Activated naive CD8-positive, alpha-beta T cell treated with anti-CD3 and anti-CD28 coated beads, Interleukin-2, amount 10 ng/mL, durations not matched to agents 7 days and 5 days (primary cell): ENCODE results near the gene LRRK1. TPM values are rescaled to one million over a fixed set of nuclear protein-coding genes. Genes with fewer than 3 reads are reported as not detected.

ENCODE experiments used
- ATAC-seq: fragments of 150-1000 bp; cut with Tn5 transposase; one replicate; pipeline ENCODE4 v1.10.0; 2021; ENCODE audit warnings: low read depth, moderate library complexity
- POLR2A ChIA-PET: fragments of 350-600 bp; sonication (Branson Sonifier 250); formaldehyde crosslinking; loops from one replicate; lab custom pipeline; 2021; ENCODE audit warnings: antibody characterized with exemption; lab: Charles Lee
- DNase-seq: peaks from one replicate; pipeline ENCODE4 v3.0.0; 2021
- H3K27ac Mint-ChIP-seq: one replicate; pipeline ENCODE4 v1.8.0; 2022; ENCODE audit warnings: mild to moderate bottlenecking, mixed read lengths
- H3K27me3 Mint-ChIP-seq: one replicate; pipeline ENCODE4 v1.8.0; 2022; ENCODE audit warnings: mild to moderate bottlenecking, moderate library complexity, mixed read lengths
- H3K36me3 Mint-ChIP-seq: one replicate; pipeline ENCODE4 v1.8.0; 2021; ENCODE audit warnings: mild to moderate bottlenecking, mixed read lengths
- H3K4me1 Mint-ChIP-seq: one replicate; pipeline ENCODE4 v1.8.0; 2021; ENCODE audit warnings: mixed read lengths
- H3K4me3 Mint-ChIP-seq: one replicate; pipeline ENCODE4 v1.8.0; 2022; ENCODE audit warnings: mild to moderate bottlenecking, moderate library complexity, mixed read lengths
- H3K9me3 Mint-ChIP-seq: one replicate; pipeline ENCODE4 v1.8.0; 2021; ENCODE audit warnings: mixed read lengths
- total RNA-seq, 2 experiments: library from RNA; stranded (reverse); gene quantifications; one replicate each; pipeline ENCODE4 v1.2.3, GENCODE V29; 2021

LRRK1 gene
- total RNA-seq, 2 experiments from 2014 or later, result 0.48 to 0.97 TPM

DNA sequence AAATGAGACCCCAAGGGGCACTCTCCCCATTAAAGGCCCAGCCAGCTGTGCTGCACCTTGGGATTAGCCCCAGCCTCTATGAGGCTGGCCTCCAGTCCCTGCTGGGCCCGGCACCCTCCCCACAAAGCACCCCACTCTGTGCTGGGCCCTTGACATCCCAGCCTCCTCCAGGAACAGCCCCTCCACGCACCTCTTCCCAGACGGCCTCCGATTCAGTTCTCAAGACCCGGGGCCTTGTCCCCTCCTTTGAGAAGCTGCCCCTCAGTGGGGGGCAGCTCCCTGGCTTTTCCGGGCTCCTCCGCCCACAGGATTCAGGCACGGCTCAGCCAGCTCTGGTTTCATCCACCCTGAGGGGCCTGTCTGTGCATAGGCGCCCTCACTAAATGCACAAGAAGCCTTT is 144.1 kb downstream of the LRRK1 start:
- no peaks in the 10 kb centered on the region for H3K4me1 Mint-ChIP-seq
- no peak overlapping the region for H3K4me3 Mint-ChIP-seq
- DNase-seq, result no peak
- no peaks in the 10 kb centered on the region for H3K36me3 Mint-ChIP-seq
- no peak overlapping the region for H3K27ac Mint-ChIP-seq
- no peaks in the 10 kb centered on the region for H3K9me3 Mint-ChIP-seq
- ATAC-seq, result no peak
- H3K27me3 Mint-ChIP-seq, result no peaks in the 10 kb centered on the region
- POLR2A ChIA-PET, result no interaction called here

DNA sequence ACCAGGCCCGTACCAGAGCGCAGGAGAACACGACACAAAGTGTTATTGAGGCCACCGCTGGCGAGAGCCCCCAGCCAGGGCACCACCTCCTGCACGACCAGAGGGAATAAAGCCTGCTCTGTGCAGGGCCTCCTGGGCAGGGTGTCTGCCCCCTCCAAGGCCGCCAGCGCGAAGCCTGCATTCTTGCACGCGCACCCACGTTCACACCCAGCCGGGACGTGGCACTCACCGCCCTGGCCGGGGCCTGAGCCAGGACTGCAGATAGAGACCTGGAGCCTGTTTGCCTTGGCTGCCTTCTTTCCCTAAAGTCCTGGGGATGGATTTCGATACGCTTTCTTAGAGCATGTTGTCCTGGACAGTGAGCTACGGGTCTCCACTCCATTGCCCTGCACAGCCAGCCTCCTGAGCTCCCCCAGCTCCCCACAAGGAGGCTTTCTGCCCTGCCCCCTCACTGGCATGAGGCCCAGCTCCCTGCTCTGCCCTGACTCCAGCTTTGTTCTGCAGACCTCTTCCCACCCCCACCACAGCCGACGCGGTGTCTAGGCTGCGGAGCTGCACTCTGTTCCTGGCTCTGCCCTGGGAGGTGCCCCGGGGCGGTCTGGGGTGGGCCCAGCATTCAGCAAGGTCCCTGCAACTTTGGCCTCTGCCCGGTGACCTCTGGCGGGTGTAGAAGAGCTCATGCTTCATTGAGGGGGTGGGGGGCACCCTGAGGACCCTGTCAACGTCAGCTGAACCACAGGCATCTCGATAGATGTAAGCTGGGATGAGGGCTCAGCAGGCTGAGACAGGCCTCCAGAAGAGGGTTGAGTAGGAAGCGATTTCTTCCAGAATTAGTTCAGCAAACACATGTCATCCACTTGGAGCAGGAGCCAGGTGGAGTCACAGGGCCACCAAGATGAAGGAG is 145.0 kb downstream of the LRRK1 start:
- H3K9me3 Mint-ChIP-seq, result no peaks in the 10 kb centered on the region
- no peak for DNase-seq
- ATAC-seq, result no peak
- no peak overlapping the region for H3K4me3 Mint-ChIP-seq
- H3K27me3 Mint-ChIP-seq, result no peaks in the 10 kb centered on the region
- no peaks in the 10 kb centered on the region for H3K36me3 Mint-ChIP-seq
- H3K4me1 Mint-ChIP-seq, result no peaks in the 10 kb centered on the region
- no peak overlapping the region for H3K27ac Mint-ChIP-seq
- POLR2A ChIA-PET, result no interaction called here

DNA sequence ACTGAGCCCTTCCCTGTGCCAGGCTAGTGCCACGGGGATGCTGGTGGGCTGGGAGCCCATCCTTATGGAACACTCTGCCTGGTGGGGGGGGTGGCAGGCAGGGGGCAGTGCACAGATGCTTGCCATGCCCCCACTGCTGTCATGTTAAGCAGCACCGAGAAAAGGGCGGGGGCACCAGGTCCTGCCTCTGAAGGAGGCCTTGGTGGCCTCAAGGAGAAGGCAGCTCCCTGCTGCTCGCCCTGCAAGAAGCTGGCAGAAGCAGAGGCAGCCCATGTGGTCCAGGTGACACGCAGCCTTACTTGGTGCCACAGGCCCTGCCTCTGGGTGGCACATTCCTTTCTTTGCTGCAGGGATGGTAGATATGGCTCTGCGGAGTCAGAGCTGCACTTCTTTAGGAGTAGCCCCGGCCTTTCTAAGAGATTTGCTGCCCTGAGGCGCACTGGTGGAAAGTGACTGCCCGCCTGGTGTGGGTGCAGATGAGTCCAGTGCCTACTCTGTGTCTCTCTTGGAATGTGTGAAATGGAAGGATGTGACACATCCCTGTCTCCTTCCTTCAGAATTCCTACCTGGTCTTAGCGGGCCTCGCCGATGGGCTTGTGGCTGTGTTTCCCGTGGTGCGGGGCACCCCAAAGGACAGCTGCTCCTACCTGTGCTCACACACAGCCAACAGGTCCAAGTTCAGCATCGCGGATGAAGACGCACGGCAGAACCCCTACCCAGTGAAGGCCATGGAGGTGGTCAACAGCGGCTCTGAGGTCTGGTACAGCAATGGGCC is 145.8 kb downstream of the LRRK1 start:
- POLR2A ChIA-PET, result no interaction called here
- DNase-seq (no peak), ATAC-seq (no peak)
- Mint-ChIP-seq H3K27me3 (no peaks in the 10 kb centered on the region), H3K4me3 (no peak overlapping the region), H3K36me3 (no peaks in the 10 kb centered on the region), H3K4me1 (no peaks in the 10 kb centered on the region), H3K9me3 (no peaks in the 10 kb centered on the region), H3K27ac (no peak overlapping the region)

DNA sequence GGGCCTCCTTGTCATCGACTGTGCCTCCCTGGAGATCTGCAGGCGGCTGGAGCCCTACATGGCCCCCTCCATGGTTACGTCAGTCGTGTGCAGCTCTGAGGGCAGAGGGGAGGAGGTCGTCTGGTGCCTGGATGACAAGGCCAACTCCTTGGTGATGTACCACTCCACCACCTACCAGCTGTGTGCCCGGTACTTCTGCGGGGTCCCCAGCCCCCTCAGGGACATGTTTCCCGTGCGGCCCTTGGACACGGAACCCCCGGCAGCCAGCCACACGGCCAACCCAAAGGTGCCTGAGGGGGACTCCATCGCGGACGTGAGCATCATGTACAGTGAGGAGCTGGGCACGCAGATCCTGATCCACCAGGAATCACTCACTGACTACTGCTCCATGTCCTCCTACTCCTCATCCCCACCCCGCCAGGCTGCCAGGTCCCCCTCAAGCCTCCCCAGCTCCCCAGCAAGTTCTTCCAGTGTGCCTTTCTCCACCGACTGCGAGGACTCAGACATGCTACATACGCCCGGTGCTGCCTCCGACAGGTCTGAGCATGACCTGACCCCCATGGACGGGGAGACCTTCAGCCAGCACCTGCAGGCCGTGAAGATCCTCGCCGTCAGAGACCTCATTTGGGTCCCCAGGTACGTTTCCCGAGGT is 146.5 kb downstream of the LRRK1 start:
- DNase-seq (no peak), ATAC-seq (no peak)
- Mint-ChIP-seq H3K27me3 (no peaks in the 10 kb centered on the region), H3K4me3 (no peak overlapping the region), H3K36me3 (no peaks in the 10 kb centered on the region), H3K27ac (no peak overlapping the region), H3K4me1 (peaks cover 5% of the 10 kb centered on the region), H3K9me3 (no peaks in the 10 kb centered on the region)
- POLR2A ChIA-PET, result no interaction called here

DNA sequence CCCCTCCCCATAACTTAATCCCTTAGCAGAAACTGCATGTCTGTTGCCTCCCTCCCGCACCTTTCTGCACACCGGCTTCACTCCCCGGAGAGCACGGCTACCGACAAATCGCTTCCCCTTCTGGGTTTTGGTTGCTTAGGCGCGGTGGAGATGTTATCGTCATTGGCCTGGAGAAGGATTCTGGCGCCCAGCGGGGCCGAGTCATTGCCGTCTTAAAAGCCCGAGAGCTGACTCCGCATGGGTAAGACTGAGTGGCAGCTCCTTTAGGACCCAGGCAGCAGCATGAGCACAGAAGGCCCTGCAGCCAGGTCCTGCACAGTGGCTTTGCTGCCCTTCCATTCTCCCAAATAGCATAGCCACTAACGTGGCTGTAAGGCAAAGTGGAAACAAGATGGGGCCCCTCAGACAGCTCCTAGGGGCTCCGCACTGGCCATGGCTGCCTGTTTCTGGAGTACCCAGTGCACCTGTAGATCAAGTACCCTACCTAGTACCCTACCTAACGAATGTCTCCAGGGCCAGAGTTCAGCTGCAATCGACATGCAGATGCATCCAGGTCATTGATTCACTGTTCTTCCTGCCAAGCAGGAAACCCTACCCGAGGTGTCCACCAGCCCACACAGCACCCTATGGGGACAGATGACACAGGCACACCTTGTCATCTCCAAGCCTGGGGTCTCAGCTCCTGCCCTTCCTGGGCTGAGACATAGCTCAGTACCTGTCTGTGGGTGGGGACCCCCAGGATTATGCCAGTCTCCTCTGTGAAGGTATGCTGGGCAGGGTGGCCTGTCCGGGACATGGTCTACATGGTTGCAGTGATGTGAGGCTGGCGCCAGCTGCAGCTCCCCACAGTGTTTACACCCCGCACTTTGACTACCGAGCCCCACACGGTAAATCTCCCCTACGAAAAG is 147.6 kb downstream of the LRRK1 start:
- no peak overlapping the region for H3K4me3 Mint-ChIP-seq
- no peaks in the 10 kb centered on the region for H3K27me3 Mint-ChIP-seq
- no peak for ATAC-seq
- no peaks in the 10 kb centered on the region for H3K36me3 Mint-ChIP-seq
- no peak for DNase-seq
- POLR2A ChIA-PET, result no interaction called here
- no peaks in the 10 kb centered on the region for H3K9me3 Mint-ChIP-seq
- peaks cover 9% of the 10 kb centered on the region for H3K4me1 Mint-ChIP-seq
- no peak overlapping the region for H3K27ac Mint-ChIP-seq

DNA sequence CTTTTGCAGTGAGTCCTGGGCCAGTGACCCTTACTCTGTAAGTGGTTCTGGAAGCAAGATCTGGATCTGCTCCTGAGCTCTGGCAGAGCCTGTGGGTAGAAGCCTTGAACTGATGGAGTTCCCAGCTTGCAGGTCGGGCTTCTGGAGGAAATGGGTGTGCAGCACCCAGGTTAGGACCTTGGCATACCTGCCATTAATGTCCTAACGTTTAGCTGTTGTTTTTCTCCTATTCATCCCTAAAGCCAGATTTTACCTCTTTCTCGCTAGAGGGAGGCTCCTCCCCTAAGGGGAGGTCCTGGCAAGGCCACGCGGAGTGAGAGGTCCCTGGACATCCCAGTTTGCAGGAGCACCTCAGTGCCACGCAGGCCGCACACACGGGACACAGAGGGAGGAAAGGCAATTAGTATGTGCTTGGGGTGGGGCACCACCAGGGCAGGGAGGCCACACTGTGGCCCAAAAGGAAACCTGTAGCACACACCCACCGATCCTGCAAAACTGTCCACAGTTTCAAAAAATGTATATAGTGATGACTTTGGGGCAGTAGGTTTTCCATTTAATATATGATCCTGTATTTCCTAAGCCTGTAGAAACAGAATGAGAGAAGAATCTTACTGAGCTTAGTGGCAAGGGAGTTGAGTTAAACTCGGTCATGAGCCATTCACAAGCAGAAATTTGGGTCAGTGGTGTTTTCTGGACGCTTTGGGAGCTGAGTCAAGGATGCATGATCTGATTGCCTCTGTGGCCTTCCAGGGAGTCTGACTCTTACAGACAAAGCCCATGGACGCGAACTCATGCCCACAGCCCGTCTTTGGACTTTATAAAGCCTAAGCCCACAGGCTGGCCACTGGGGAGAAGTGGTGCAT is 148.7 kb downstream of the LRRK1 start:
- H3K27ac Mint-ChIP-seq, result no peak overlapping the region
- H3K9me3 Mint-ChIP-seq, result no peaks in the 10 kb centered on the region
- POLR2A ChIA-PET, result no interaction called here
- no peaks in the 10 kb centered on the region for H3K27me3 Mint-ChIP-seq
- DNase-seq (no peak), ATAC-seq (no peak)
- H3K4me3 Mint-ChIP-seq, result no peak overlapping the region
- H3K4me1 Mint-ChIP-seq, result peaks cover 9% of the 10 kb centered on the region
- no peaks in the 10 kb centered on the region for H3K36me3 Mint-ChIP-seq

DNA sequence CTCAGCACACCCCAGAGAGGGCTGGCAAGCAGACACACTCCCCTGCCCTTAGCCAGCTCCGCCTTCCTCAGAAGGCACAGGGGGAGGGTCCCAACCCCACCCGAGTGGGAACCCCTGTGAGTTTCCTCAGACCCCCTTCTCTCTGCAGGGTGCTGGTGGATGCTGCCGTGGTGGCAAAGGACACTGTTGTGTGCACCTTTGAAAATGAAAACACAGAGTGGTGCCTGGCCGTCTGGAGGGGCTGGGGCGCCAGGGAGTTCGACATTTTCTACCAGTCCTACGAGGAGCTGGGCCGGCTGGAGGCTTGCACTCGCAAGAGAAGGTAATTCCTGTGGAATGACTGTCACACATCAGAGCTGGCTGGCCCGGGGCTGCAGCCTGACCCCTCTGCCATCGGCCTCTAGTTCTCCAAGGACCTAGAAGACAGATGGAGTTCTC is 149.4 kb downstream of the LRRK1 start:
- Mint-ChIP-seq H3K4me1 (peaks cover 9% of the 10 kb centered on the region), H3K36me3 (no peaks in the 10 kb centered on the region), H3K27me3 (peaks cover 3% of the 10 kb centered on the region), H3K4me3 (no peak overlapping the region), H3K9me3 (no peaks in the 10 kb centered on the region), H3K27ac (no peak overlapping the region)
- DNase-seq (no peak), ATAC-seq (no peak)
- POLR2A ChIA-PET, result no interaction called here

DNA sequence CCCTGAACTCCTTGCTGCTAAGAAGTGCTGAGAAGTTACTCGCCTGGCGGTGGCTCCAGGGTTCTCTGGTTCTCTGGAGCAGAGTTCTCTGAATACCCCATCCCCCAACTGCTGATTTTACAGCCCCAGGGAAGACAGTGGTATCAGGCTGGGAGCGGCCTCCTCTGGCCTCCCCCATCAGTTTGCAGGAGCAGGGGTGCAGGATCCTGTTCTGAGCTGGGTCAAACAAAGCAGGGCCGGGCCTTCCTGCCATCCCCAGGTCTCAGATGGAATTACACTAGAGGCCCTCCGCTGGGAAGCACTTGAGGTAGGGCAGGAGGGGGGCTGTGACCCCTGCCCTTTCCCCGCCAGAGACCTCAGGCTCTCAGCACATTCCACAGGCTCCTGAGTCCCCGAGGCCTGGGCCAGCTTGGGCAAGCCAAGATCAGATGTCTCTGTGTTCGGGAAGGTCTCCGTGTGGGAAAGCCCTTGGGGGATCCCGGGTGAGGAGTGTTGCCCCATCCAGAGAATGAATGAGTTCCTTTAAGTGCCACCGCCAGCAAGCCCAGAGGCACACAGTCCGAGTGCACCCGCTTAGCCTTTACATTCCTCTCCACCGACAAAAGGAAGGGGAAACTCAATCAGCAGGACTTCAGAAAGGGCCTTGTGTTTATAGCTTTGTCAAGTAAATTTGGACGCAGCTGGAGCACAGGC is 149.9 kb downstream of the LRRK1 start:
- ATAC-seq, result no peak
- H3K9me3 Mint-ChIP-seq, result no peaks in the 10 kb centered on the region

DNA sequence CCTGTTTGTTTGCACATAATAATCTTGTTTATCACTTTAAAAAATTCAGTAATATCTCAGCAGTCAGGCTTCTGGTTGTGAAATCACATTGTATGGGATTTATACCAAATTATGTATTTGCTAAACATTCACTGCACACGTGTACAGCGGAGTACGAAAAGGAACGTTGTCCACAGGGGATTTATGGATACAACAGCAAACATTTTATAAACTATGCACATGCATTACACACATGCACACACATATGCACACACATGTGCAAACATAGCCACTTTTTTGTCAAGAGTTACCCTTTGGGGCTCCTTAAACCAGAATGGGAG is 150.5 kb downstream of the LRRK1 start:
- Mint-ChIP-seq H3K27me3 (peaks cover 6% of the 10 kb centered on the region), H3K4me3 (no peak overlapping the region), H3K4me1 (peaks cover 9% of the 10 kb centered on the region), H3K9me3 (no peaks in the 10 kb centered on the region), H3K36me3 (no peaks in the 10 kb centered on the region), H3K27ac (no peak overlapping the region)
- ATAC-seq (no peak), DNase-seq (no peak)
- POLR2A ChIA-PET, result interaction anchor here (0.6 kb wide), 1 partner anchor 68 kb away, joined by 4 read pairs; no protein-coding TSS in a partner anchor

More for the DNA sequence above, 149.9 kb downstream of the LRRK1 start:
- Mint-ChIP-seq H3K4me1 (peaks cover 9% of the 10 kb centered on the region), H3K36me3 (no peaks in the 10 kb centered on the region), H3K27ac (no peak overlapping the region), H3K27me3 (peaks cover 4% of the 10 kb centered on the region), H3K4me3 (no peak overlapping the region)
- DNase-seq, result no peak
- POLR2A ChIA-PET, result no interaction called here

DNA sequence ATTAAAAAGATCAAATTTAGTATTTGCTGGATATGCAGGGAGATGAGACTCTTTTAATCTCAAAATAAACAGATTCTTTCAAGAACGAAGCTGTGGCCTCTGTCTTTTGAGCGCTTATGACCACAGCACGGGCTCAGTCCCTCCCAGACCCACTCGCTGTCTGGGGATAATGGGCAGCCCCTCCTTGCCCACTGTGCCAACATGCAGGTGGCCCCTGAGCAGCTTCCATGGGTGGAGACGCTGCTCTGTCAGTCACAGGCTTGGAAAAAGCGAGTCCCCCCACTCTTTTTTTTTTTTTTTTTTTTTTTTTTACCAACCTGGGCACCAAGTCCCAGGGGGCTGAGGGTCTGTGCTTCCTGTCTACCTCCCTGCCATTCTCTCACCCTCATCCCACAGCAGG is 150.9 kb downstream of the LRRK1 start:
- H3K27me3 Mint-ChIP-seq, result peaks cover 6% of the 10 kb centered on the region
- POLR2A ChIA-PET, result interaction anchor here (0.6 to 0.9 kb wide), 2 partner anchors 68 to 98 kb away, joined by 3 to 4 read pairs; no protein-coding TSS in a partner anchor
- H3K27ac Mint-ChIP-seq, result peak overlapping the region; percentile 89
- peaks cover 9% of the 10 kb centered on the region for H3K4me1 Mint-ChIP-seq
- H3K4me3 Mint-ChIP-seq, result peak overlapping the region; percentile 9
- no peak for DNase-seq
- no peaks in the 10 kb centered on the region for H3K36me3 Mint-ChIP-seq
- no peaks in the 10 kb centered on the region for H3K9me3 Mint-ChIP-seq
- ATAC-seq, result no peak

DNA sequence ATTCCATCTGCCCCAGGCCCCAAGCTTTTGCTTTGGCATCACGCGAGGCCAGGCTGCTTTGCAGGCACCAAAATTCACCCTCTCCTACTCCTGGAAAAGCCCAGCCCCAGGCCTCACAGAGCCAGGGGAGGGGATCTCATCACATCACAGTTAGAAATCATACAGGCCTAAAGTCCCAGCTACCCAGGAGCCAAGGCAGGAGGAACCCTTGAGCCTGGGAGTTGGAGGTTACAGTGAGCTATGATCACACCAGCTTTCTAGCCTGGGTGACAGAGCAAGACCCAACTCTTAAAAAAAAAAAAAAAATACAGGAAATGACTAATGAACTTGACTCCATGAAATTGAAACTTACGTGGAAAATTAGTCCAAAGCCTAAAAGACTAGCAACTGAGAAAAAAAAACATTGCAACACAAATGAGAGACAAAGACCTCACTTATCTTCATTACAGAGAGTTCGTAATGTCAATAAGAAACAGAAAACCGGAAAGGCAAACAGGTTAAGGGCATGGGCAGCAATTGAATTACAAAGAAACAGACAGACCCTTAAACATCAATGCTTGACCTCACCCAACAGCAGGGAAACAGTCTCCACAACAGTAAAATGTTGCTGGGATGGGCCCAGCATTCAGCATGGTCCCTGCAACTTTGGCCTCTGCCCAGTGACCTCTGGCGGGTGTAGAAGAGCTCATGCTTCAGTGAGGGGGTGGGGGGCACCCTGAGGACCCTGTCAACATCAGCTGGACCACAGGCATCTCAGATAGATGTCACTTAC is 151.5 kb downstream of the LRRK1 start:
- peaks cover 9% of the 10 kb centered on the region for H3K4me1 Mint-ChIP-seq
- no peaks in the 10 kb centered on the region for H3K36me3 Mint-ChIP-seq
- peak overlapping the region; percentile 89 for H3K27ac Mint-ChIP-seq
- ATAC-seq (peak; percentile 57), DNase-seq (no peak)
- peaks cover 6% of the 10 kb centered on the region for H3K27me3 Mint-ChIP-seq
- no peaks in the 10 kb centered on the region for H3K9me3 Mint-ChIP-seq
- POLR2A ChIA-PET, result interaction anchor here (0.9 kb wide), 1 partner anchor 97 kb away, joined by 3 read pairs; no protein-coding TSS in a partner anchor
- peak overlapping the region; percentile 26 for H3K4me3 Mint-ChIP-seq
